CD4-positive, alpha-beta T cell treated with Interleukin-6 for 4 hours (primary cell): ENCODE results near the gene DHRS3.
"Not testable (repeated sequence)": the region's sequence is repeated elsewhere in the genome, so short reads cannot be mapped to it uniquely, and the experiment has no call there.

Experiments
- DNase-seq: peaks from one replicate; pipeline ENCODE4 v3.0.0-alpha.2; 2020; ENCODE audit warnings: mixed read lengths

Gene DHRS3

DNA sequence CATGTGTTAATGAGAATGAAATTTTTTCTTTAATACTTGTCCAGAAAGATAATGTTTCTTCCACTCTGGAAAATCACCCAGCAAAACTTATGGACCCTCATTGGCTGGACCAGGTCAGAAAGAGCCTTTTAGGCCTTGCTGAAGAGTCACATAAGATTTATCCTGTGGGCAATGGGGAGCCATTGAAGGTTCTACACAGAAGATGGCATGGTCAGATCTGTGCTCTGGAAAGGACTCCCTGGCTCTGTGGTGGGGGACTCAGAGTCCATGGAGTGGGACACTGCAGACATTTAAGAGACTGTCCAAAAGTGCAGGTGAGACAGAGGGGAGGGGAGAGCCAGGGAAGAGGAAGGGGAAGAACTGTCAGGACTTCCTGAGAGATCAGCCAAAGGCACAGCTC, 66.4 kb downstream of the DHRS3 start:
- DNase-seq: no peak

DNA sequence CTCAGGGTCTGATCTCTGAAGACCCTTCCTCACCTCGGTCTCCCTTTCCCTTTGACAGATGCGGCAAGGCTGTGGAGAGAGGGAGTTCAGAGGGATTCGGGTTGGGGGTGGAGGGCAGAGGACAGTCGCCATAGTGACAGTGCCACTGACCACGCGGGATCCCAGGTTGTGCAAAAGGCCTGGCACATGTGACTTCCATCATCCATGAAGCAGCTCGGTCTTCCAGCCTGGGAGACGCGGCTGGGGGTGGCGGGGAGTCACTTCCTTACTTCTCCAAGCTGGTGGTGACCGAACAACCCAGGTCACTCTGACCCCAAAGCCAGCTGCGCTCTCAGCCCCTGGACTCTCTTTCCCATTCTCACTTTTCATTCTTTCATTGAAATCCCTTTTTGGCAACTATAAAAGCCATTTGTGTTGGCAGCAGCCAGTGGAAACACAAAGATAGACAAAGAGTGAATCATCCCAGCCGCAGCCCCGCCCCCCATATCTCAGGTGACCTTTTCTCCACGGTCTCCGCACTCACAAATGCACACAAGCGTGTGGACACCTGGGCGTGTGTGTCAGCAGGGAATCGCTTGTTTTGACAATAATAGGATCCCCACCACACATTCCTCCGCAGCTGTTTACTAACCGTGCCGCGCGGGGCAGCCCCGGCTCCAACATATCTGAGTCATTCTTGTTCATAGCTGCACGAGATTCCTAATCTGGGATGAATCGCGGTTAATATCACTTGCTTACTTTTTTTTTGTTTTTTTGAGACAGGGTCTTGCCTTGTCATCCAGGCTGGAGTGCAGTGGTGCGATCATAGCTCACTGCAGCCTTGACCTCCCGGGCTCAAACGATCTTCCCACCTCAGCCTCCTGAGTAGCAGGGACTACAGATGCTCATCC, 68.3 kb downstream of the DHRS3 start:
- DNase-seq: peak; percentile 29

DNA sequence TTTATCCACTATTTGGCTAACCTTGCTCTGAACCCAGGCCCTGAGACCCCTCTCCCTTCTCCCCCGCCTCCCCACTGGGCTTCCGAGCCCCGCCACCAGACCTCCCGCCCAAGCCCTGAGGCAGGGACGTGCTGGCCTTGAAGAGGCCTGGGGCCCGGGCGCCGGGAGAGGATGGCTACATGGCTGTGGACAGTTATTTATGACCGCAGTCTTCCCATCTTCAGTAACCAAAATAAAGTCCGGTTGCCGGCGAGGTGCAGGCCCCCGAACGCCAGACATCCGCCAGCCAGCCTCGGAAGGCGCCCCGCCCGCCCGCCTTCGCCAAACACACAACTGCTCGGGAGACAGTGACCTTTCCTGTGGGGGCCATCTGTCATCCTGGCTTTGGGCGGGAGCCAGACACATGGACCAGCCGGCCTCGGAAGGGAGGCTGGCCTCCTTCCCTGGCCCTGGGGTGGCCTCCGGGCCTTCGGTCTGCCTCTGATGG, 69.0 kb downstream of the DHRS3 start:
- no peak for DNase-seq

DNA sequence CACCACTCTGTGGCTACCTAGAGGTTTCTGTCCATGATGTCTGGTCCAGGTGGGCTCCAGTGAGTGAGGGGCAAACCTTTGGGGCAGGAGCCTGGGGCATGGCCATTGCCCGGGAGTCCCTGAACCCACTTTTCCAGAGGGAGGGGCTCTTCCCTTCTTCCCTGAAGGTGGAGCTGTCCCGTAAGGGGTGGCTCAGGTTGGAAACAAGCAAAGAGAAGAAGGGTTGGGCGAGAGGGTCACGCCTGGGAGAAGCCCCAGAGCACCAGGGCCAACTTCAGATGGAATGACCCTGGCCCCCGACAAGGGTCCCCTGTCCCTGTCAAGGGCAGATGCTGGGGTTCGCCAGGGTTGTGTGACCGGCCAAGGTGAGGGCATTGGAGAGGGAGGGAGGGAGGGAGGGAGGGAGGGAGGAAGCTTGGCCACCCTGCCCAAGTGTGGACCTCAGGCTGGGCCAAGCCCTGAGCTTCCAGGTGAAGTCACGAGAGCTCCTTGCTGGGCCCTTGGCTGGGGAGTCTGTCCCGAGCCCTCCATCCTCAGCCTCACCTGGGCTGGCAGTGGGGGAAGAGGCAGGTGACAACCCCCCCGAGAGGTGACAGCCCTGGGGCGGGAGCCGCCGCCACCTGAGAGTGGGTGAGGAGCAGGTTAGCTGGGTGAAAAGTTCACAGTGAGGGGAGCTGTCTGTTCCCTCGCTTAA, 69.6 kb downstream of the DHRS3 start:
- no peak for DNase-seq

DNA sequence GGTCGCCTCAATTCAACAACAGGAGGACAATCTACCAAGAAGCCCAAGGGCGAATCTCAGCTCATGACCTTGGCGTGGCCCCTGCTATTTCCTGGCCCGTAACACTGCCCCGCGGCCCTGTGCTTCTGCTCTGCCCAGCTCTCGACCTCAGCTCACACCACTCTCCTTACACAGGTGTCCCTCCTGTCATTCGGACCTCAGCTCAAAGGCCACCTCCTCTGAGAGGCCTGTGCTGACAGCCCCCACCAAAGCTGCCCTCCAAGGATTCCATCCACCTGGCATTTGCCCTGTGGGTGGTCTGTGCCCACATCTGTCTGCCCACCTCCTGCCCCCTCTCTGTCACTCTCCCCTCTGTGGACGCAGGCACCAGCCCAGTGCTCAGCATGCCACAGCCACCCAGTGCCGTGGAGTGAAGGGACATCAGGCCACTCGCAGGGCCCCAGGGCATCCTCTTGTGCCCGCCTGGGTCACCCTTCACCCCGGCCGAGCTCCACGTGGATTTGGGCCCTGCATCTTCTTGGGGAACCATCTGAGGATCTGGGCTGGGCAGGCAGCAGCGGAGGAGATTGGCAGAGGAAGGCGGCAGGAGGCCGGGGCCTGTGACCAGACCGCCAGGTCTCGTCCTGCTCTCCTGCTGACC, 70.3 kb downstream of the DHRS3 start:
- DNase-seq: no peak

DNA sequence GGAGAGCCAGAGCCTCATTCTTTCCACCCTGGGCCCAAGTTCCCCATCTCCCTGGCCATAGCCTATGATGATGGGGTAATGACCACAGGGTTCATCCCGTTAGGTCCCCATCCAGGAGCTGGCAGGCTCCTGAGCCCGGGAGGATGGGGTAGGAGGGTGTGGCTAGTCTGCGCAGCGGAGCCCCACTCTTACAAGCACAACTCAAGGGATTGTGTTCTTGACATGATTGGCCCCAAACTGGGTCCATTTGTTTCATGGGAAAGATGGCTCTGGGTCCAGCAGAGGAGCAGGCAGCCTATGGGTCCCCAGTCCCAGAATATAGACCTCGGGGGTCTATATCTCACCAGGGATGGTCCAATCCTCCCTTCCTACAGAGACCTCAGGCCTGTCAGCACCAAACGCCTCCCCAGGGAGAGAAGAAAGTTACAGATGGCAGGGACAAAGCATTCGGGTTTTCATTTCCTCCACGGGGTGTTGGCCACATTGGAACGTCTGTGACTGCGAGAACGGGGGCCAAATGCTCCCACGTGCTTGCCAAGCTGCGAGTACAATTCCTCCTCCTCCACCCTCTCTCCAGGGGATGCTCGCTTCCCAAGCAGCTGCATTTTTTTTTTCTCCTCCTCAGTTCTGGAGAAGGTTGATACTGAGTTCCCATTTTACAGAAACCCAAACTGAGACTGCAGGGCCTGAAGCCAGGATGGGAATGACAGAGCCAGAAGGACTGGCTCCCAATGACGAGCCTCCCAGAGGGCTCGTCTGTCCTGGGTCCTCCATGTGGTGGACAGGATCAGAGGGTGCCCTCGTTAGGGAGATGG, 71.0 kb downstream of the DHRS3 start:
- no peak for DNase-seq

DNA sequence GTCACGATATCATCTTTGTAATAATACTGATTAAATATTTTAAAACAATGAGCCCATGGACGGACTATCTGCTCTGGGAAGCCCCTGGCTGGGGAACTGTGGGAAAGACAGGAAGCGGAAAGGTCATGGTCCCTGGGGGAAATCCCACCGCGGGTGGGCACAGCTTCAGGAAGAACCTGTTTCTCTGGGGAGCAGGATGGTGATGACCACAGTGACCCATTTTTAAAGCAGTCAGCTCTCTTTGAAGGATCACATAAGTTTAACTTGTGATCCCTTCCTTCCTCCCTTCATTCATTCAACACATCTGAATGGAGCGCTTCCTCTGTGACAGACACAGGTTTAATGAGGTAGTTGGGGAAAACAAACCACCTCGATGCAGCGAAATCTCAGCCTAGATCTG, 73.0 kb downstream of the DHRS3 start:
- DNase-seq: no peak

DNA sequence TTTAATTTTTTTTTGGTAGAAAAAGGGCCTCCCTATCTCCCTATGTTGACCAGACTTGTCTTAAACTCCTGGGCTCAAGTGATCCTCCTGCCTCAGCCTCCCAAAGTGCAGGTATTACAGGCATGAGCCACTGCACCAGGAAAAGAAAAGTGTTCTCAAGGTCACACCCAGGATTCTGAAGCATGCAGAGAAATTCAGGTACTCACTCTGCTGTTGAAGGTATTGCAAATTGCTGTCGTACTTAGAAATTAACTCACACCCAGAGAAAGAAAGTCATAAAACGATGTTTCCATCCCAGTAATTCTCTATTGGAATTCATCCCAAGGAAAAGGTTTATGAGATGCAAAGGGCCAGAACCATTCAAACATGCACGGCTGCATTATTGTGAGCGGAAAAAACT, 73.7 kb downstream of the DHRS3 start:
- no peak for DNase-seq

DNA sequence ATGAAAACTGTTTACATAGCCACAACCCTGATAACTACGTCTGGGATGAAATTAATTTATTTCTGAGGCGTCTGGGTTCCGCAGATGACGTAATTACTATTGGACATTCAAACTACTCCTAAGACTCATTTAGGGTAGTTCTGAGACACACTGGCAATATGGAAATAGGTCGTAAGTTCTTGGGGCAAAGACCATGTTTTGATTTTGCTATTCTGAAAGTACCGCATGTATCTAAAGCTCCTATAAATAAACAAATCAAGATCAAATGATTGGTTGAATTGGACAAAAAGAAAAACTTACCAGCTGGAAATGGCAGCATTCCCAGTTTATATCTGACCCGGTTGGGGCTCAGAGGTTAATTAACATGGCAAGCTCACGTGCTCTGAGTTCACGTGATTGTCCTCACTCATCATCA, 74.3 kb downstream of the DHRS3 start:
- no peak for DNase-seq

DNA sequence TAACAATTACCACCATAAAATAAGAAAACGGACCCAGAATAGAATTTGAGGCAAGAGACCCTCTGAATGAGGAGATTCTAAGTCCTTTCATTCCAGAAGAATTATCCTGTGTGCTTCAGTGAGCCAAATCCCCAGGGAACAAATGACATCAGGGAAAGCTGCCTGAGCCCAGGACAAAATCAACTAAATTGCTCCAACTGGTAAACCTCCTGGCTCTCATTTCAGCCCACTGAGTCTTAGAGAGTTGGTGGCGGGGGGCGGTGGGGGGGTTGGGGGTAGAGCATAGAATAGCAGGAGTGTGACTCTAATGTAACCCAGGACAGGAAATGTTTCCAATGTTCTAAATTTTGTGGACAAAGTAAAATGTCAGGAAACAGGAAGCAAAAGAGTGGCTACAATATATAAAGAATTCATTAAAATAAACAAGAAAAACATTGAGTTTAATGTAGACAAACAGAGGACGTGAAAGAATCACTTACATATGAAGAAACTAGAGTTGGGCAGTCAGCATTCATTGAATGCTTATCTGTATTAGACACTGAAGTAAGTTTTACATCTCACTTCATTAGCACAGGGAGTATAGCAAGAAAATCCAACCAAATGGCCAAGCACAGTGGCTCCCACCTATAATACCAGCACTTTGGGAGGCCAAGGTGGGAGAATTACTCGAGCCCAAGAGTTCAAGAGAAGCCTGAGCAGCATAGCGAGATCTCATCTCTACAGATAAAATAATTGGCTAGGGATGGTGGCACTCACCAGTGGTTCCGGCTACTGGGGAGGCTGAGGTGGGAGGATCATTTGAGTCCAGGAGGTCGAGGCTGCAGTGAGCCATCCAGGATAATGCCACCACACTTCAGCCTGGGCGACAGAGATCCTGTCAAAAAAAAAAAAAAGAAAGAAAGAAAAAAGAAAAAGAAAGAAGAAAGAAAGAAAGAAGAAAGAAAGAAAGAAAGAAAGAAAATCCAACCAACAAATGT, 75.1 kb downstream of the DHRS3 start:
- DNase-seq: no peak

DNA sequence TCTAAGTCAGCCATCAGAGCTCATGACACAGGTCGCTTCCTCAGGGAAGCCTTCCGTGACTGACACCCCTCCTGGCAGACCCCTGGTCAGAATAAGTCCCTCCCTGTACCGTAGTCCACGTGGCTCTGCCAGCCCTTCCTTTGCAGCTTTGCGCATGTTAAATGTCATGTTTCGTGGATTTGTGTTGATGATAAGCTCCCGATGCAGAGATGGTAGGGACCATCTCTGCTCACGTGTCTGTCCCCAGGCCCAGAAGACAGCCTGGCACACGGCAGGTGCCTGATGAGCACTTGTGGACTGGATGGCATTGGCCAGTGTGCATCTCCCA, 75.9 kb downstream of the DHRS3 start:
- DNase-seq: no peak

DNA sequence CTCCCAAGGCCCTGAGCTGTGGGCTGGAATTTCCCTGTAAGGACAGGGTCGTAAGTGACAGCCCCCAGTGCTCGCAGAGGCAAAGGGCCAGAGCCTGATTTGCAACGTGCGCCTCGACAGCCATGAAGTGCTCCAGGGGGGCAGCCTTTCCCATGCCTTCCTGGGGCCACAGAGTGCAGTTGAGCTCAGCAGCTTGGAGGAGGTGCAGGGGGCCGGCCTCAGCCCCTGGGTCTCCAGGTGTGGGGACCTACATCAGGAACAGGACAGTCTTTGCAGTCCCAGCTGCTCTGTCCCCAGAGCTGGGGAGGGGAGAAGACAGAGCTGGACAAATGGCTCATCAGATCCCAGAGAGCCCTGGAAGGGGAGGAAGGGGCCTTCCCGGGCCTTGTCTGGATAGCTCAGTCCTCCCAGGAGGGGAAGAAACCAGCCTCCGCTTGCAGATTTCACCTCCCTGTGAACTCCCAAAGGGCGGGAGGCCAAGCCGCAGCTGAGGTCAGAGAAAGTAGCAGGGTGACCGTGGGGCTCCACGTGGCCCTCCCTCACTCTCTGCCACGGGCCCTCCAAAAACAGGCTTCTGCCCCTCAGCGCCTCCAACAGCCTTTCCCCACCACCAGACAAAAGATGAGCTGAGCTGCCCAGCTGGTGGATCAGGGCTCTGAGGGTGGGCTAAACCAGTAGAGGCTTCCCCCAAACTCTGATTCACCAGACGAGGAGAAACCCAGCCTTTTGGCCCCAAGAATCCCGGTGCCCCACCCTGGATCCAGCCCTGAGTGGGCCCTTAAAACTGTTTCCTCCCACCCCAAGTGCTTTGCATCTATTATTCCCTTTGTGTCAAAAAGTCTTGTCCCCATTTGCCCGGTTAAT, 76.5 kb downstream of the DHRS3 start:
- no peak for DNase-seq

DNA sequence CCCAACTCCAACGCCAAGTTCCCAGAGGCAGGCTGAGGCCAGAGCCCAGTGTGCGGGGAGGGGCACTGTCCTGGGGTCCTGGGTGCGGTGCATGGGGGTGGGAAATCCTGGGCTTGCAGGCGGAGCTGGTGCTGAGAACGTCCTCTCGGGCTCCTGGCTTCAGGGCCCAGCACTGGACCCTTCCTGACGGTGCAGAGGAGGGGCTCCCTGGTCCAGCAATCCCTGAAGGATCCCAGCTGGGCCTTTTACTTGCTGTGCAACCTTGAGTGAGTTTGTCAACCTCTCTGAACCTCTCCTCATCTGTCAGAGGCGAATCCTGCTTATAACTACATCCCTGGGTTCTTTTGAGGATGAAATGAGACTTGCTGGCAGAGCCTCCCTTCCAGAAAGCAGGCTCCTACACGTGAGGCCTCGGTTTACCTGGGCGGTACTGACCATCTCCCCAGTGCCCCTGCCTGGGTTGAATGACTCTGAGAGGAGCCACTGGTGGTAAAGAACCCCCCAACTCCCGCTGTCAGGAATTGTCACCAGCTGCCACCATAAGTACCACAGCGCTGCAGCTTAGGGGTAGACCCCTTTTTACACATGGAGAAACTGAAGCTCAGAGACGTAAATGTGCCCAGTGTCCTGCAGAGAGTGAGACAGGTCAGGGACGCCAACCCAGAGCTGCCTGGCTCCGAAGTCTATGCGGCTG, 77.3 kb downstream of the DHRS3 start:
- DNase-seq: no peak

DNA sequence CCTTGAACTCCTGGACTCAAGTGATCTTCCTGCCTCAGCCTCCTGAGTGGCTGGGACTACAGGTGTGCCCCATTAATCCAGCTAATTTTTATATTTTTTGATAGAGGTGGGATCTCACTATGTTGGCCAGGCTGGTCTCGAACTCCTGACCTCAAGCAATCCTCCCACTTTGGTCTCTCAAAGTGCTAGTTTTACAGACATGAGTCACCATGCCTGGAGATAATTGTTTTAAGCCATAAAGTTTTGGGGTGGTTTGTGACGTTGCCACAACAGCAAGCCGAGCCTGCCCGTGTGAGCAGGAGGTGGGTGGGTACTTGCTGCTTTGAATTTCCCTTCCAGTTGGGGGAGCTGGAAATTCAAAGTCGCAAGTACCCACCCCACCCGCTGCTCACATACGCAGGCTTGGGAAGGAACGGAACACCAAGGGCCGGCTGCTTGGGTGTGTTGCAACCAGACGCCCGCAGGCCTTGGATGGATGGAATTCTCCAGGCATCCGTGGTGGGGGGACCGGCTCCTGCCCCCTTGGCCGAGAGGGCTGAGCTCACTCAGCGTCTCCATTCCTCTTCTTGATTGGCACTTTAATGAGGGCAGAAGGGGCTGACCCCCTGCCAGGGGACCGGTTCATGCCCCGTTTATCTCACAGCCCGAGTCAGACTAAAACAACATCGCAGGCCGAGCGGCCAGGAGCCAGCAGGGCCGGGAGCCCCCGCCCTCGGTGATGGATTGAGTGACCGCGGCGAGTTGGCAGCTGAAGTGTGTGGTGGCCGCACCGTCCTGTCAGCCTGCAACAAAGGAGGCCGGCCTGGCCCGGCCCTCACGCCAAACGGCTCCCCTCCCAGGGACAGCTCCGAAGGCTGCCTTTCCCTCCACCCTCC, 78.1 kb downstream of the DHRS3 start:
- no peak for DNase-seq

DNA sequence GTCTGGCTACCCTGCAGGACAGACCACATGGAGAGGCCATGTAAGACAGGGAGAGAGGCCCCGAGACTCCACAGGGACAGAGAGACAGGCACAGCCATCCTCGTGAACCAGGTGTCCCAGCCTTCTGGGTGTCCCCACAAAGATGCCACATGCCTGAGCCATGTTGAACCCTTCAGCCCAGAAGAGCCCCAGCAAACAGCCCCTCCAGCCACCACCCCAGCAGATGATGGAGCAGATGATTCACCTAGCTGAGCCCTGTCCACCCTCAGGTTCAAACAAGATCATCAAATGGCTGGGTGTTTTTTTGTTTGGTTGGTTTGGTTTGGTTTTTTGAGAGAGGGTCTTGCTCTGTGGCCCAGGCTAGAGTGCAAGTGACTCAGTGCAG, 78.7 kb downstream of the DHRS3 start:
- DNase-seq: no peak

DNA sequence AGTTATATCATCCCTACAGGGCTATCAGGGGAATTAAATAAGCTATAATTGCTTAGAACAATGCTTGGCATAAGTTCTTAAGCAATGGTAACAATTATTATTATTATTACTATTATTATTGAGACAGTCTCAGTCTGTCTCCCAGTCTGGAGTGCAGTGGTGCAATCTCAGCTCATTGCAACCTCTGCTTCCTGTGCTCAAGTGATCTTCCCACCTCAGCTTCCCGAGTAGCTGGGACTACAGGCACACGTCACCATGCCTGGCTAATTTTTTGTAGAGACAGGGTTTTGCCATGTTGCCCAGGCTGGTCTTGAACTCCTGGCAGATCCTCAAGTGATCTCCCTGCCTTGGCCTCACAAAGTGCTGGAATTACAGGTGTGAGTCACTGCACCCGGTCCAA, 79.5 kb downstream of the DHRS3 start:
- not testable (repeated sequence) for DNase-seq

DNA sequence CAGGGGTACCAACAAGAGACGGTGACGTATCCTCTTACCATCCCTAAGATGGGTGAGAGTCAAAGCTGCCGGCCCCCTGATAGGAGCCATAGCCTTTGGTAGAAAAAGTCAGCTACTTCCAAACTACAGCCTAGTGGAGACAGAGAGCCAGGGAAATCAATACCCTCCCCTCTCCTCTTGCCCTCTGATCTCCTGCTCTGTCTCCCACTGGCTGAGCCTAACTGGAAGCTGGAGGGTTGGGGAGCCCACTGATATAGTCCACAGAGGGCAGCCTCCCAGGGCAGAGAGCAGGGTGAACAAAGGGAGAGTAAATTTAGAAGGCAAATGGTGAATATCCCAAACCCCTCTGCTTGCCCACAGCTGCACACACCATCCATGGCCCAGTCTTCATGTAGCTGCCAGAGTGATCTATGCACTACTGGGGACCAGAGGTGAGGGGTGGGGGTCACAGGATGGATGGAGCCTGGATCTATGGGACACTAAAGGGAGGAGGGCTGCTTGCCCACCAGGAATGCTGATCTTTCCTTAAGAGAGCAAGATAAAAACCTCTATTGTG, 80.0 kb downstream of the DHRS3 start:
- DNase-seq: no peak

DNA sequence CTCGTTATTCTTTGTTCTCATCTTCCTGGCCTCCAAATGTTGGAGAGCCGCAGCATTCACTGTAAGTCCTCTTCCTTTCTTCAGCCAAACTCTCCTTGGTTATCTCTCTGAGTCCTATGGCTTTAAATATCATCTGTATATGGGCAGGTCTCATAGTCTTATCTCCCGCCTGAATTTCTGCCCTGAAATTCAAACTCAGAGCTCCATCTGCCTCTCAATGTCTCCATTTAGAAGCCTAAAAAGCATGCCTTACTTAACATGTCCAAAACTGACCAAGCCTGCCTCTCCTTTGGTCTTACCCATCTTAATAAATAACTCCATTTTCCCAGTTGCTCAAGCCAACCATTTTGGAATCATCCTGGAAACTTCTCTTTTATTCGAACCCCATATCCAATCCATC, 80.7 kb downstream of the DHRS3 start:
- no peak for DNase-seq
